ENCODE data around the gene ADRA2C.

- no peak for TF ChIP-seq CTCF (conservative IDR thresholded peaks at IDR 0.05; ENCODE audit: low read depth, low read length)
- TF ChIP-seq EZH2phosphoT487 (IDR thresholded peaks at IDR 0.05; ENCODE audit: borderline replicate concordance, low read length): no peak
Observed at GRCh38 chr4:3719191-3719590, 47.0 kb upstream of the ADRA2C start.
